ENCODE results near the gene CR1. TPM values are rescaled to one million over a fixed set of nuclear protein-coding genes. Genes with fewer than 3 reads are reported as not detected.
"Not testable (repeated sequence)": the region's sequence is repeated elsewhere in the genome, so short reads cannot be mapped to it uniquely, and the experiment has no call there.

CR1 gene
- total RNA-seq, 4 donors from 2014 or later: 0.92 to 12.1 (median 2.6) TPM

DNA sequence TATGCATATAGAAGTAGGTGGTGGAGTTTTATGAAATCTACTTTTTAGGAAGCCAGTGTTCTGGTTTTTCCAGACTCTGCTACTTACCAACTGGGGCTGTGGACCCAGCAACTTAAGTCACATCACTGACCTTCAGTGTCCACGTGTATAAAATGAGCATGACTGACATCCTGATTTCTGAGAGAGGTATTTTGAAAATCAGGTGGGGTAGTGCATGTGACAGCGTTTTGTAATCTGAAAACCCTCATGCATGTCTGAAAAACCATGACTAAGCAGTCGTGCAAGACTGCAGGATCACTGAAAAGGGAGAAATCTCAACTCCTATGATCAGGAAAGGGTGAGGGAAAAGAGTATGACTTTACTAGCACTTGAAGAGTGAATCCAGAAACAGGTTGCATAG is 175.0 kb downstream of the CR1 start:
- DNase-seq (ENCODE audit: extremely low spot score): no peak
- Histone ChIP-seq H3K27ac (replicated peaks in 1 of 4) (no peak overlapping the region), H3K27me3 (peaks cover 0 to 62% (median 16%) of the 10 kb centered on the region in 4 donors), H3K9me3 (peaks cover 0 to 5% (median 0%) of the 10 kb centered on the region in 4 donors), H3K4me1 (peaks cover 3 to 10% (median 9%) of the 10 kb centered on the region in 4 donors), H3K4me3 (no peak overlapping the region), H3K36me3 (no peaks in the 10 kb centered on the region)
- no peak for TF ChIP-seq EP300 (IDR thresholded peaks at IDR 0.05)
- TF ChIP-seq POLR2AphosphoS5 (IDR thresholded peaks at IDR 0.05): no peak
- no peak for TF ChIP-seq POLR2A (IDR thresholded peaks at IDR 0.05; ENCODE audit: low read depth)
- TF ChIP-seq, protein P1, sequence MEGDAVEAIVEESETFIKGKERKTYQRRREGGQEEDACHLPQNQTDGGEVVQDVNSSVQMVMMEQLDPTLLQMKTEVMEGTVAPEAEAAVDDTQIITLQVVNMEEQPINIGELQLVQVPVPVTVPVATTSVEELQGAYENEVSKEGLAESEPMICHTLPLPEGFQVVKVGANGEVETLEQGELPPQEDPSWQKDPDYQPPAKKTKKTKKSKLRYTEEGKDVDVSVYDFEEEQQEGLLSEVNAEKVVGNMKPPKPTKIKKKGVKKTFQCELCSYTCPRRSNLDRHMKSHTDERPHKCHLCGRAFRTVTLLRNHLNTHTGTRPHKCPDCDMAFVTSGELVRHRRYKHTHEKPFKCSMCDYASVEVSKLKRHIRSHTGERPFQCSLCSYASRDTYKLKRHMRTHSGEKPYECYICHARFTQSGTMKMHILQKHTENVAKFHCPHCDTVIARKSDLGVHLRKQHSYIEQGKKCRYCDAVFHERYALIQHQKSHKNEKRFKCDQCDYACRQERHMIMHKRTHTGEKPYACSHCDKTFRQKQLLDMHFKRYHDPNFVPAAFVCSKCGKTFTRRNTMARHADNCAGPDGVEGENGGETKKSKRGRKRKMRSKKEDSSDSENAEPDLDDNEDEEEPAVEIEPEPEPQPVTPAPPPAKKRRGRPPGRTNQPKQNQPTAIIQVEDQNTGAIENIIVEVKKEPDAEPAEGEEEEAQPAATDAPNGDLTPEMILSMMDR (IDR thresholded peaks at IDR 0.05): no peak
- intact Hi-C loops (cut with DNase I): no loop called here
- WGBS: 48% methylated on average over 3 of the region's 3 CpGs

DNA sequence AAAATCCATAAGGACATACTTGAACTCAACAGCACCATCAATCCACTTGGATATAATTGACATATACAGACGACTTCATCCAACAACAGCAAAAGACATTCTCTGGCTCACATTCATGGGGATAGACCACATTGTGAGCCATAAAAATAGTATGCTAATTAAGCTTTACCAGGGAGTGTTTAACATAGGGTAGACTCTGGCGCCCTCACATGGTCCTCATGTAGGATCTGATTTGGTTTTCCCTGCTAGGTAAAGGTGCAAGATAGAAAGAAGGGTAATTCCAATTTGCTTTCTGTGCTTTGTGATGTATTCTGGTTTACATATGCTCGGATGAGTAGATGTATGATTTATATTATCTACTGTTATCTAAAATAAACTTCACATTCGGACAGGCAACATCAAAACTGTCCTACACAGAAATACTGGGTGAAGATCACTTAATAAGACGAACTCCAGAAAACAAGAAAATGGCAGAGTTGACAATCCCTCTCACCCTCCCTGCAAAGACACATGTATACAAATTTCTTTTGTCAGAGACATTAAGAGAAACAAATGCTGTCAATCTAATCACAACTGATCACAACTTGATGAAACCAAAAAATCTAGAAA is 176.7 kb downstream of the CR1 start:
- H3K27me3 ChIP-seq: peaks cover 0 to 47% (median 11%) of the 10 kb centered on the region in 4 donors
- no peak for DNase-seq (ENCODE audit: extremely low spot score)
- WGBS: 23% methylated on average over 5 of the region's 5 CpGs
- no peaks in the 10 kb centered on the region for H3K9me3 ChIP-seq
- TF ChIP-seq EP300 (IDR thresholded peaks at IDR 0.05) (no peak), POLR2AphosphoS5 (IDR thresholded peaks at IDR 0.05) (no peak)
- TF ChIP-seq, protein P1 (IDR thresholded peaks at IDR 0.05): peak in 1 of 3 experiments; percentile 6
- peaks cover 3 to 10% (median 9%) of the 10 kb centered on the region in 4 donors for H3K4me1 ChIP-seq
- H3K4me3 ChIP-seq: no peak overlapping the region
- H3K36me3 ChIP-seq: no peaks in the 10 kb centered on the region
- intact Hi-C loops (cut with DNase I): no loop called here
- H3K27ac ChIP-seq (replicated peaks in 1 of 4): no peak overlapping the region

DNA sequence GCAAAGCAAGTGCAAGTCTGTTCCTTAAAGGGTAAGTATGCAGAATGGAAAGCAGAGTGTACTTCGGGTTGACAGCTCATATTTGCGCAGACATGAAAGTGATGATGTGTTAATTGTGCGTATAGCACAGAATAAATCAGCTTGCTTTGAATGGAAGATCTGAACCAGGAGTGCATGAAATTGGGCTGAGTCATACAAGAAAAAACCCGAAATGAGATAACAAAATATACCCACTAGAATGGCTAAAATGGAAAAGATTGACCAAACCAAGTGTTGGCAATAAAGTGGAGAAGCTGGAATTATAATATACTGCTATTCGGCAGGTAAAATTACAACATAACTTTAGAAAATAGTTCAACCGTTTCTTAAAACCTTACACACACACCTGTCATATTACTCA is 177.4 kb downstream of the CR1 start:
- Histone ChIP-seq H3K4me3 (no peak overlapping the region), H3K4me1 (peaks cover 3 to 10% (median 9%) of the 10 kb centered on the region in 4 donors), H3K36me3 (no peaks in the 10 kb centered on the region), H3K27me3 (peaks cover 0 to 41% (median 11%) of the 10 kb centered on the region in 4 donors), H3K9me3 (no peaks in the 10 kb centered on the region), H3K27ac (replicated peaks in 1 of 4) (no peak overlapping the region)
- intact Hi-C loops (cut with DNase I): no loop called here
- DNase-seq (ENCODE audit: extremely low spot score): no peak
- TF ChIP-seq POLR2A (IDR thresholded peaks at IDR 0.05; ENCODE audit: low read depth) (no peak), POLR2AphosphoS5 (IDR thresholded peaks at IDR 0.05) (no peak), EP300 (IDR thresholded peaks at IDR 0.05) (no peak)
- TF ChIP-seq, protein P1 (IDR thresholded peaks at IDR 0.05): no peak
- whole genome bisulfite sequencing: 66% methylated on average over 6 of the region's 6 CpGs

DNA sequence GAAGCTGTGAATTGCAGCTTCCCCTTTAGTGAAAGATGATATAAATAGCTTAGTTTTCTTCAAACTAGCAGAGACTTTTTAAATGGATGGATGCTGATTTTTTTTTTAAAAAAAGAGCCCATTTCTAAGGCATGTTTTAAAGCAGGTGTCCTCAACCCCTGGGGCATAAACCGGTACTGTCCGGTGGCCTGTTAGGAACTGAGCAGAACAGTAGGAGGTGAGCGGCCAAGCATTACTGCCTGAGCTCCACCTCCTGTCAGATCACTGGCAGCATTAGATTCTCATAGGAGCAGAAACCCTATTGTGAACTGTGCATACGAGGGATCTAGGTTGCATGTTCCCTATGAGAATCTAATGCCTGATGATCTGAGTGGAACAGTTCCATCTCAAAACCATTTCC is 180.2 kb downstream of the CR1 start:
- intact Hi-C loops (cut with DNase I): no loop called here
- no peak for TF ChIP-seq POLR2A (IDR thresholded peaks at IDR 0.05; ENCODE audit: low read depth)
- Histone ChIP-seq H3K36me3 (no peaks in the 10 kb centered on the region), H3K4me3 (no peak overlapping the region), H3K27me3 (peaks cover 0 to 14% (median 0%) of the 10 kb centered on the region in 4 donors), H3K4me1 (no peaks in the 10 kb centered on the region), H3K27ac (replicated peaks in 1 of 4) (no peak overlapping the region), H3K9me3 (no peaks in the 10 kb centered on the region)
- 89% methylated on average over 4 of the region's 4 CpGs for WGBS
- no peak for DNase-seq (ENCODE audit: extremely low spot score)

DNA sequence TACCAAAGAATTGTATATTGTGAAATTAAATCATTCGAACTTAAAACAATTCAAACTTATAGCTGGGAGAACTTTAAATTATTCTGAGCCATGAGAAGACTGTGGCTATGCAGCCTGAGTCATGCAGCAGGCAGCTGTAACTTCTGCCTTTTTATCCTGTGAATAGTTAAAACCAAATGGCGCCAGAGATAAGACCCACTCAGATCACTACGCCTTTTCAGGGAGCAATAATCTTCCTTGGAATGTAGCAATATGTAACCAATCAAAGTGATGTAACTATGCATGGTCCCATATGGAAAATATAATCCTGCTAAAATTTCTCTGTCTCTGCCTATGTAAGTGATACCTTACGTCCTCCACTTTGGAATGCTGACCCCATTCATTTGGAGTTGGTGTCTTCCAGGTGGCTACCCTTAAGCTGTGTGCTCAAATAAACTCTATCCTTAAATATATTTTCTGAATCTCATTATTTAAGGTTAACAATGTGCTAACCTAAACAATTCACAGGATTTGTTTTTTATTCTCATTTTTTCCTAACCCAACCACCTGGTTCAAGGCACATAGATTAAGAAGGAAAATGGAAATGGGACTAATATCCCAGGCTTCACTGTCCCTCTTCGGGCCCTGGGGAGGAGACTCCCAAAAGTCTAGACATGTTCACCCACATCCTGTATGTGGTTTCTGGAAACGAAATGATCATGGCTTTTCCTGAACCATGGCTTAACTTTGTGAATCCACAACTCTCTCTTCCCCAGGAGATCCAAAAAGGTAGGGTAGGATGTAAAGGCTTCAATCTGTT is 184.8 kb downstream of the CR1 start:
- H3K4me3 ChIP-seq; H3K36me3 ChIP-seq; H3K27me3 ChIP-seq; H3K4me1 ChIP-seq; H3K9me3 ChIP-seq; H3K27ac ChIP-seq (replicated peaks in 1 of 4); intact Hi-C loops (cut with DNase I); DNase-seq (ENCODE audit: extremely low spot score): not testable (repeated sequence)
- 46% methylated on average over 6 of the region's 6 CpGs for WGBS

DNA sequence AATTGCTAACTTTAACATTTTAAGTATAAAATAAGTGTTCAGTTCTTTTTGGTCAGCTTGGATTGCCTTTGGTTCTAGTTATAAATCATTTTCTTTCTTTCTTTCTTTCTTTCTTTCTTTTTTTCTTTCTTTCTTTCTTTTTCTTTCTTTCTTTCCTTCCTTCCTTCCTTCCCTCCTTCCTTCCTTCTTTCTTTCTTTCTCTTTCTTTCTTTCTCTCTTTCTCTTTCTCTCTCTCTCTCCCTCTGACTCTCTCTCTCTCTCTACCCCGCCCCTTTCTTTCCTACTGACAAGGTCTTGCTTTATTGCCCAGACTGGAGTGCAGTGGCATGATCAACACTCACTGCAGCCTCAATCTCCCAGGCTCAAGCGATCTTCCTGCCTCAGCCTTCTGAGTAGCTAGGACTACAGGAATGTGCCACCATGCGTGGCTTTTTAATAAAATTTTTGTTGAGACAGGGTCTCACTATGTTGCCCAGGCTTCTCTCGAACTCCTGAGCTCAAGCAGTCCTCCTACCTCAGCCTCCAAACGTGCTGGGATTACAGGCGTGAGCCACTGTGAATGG is 187.0 kb downstream of the CR1 start:
- DNase-seq (ENCODE audit: extremely low spot score); H3K4me3 ChIP-seq; H3K27me3 ChIP-seq; H3K9me3 ChIP-seq; H3K36me3 ChIP-seq; H3K27ac ChIP-seq (replicated peaks in 1 of 4); H3K4me1 ChIP-seq; intact Hi-C loops (cut with DNase I): not testable (repeated sequence)
- WGBS: 90% methylated on average over 6 of the region's 6 CpGs

DNA sequence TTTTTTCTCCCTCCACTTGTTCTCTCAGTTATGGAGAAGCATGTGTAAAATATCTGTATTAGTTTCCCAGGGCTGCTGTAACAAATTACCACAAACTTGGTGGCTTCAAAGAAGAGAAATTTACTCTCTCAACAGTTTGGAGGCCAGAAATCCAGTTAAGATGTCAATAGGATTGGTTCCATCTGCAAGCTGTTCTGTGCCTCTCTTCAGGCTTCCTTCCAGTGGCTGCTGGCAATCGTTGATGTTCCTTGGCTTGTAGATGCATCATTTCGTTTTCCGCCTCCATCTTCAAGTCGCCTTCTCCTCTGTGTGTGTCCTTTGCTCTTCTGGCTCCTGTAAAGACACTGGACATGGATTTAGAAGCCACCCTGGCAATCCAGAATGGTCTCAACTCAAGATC is 194.6 kb downstream of the CR1 start:
- H3K4me1 ChIP-seq; H3K9me3 ChIP-seq; H3K27ac ChIP-seq (replicated peaks in 1 of 4); DNase-seq (ENCODE audit: extremely low spot score); intact Hi-C loops (cut with DNase I); H3K4me3 ChIP-seq; H3K36me3 ChIP-seq; H3K27me3 ChIP-seq: not testable (repeated sequence)
- WGBS: 74% methylated on average over 4 of the region's 4 CpGs

Measured in esophagus muscularis mucosa (tissue), 4 donors.